Motor neuron (in vitro differentiated cells): ENCODE results near the gene IL1RAPL1. TPM values are rescaled to one million over a fixed set of nuclear protein-coding genes. Genes with fewer than 3 reads are reported as not detected.

Source experiments
- ATAC-seq, 8 experiments: fragments of 200-7000 bp; cut with Tn5 transposase; replicated peaks in 6 of 8; 2 replicates each; pipeline ENCODE4 v1.8.0; 2021; ENCODE audit warnings: mild to moderate bottlenecking in 8 of 8, moderate library complexity in 8 of 8
- H3K27ac ChIP-seq, 2 donors: fragments of 250-450 bp; sonication (Bioruptor Pico); 2 replicates each; pipeline ENCODE4 v1.9.0; 2021; ENCODE audit warnings: antibody characterized with exemption in 2 of 2, mild to moderate bottlenecking in 2 of 2, moderate library complexity in 1 of 2
- H3K4me1 ChIP-seq, 2 donors: fragments of 250-450 bp; sonication (Bioruptor Pico); replicated peaks in 1 of 2; 2 replicates each; pipeline ENCODE4 v1.6.1; 2021; ENCODE audit warnings: antibody characterized with exemption in 2 of 2, mild to moderate bottlenecking in 2 of 2, moderate library complexity in 1 of 2
- H3K4me3 ChIP-seq, 5 donors: fragments of 250-450 bp; sonication (Bioruptor Pico); 2 replicates each; pipeline ENCODE4 v1.9.0; 2021; ENCODE audit warnings: antibody characterized with exemption in 5 of 5, mild to moderate bottlenecking in 5 of 5, moderate library complexity in 4 of 5
- WGBS, 10 experiments: fragments of 450-650 bp; shearing (Covaris generic); methylation state at CpG; one replicate each; pipeline ENCODE4 v1.0.0; 2022; 5-methylcytosine and 5-hydroxymethylcytosine counted together
- in situ Hi-C, 9 experiments: fragments of 400-800 bp; cut with MboI; loops; one replicate each; pipeline ENCODE4 v1.15.0; 2021; ENCODE audit warnings: low sequenced_read_pairs in 9 of 9, low pct_unique_long_range_greater_than_20kb in 2 of 9; ENCODE audit not compliant: unreplicated experiment in 9 of 9
- total RNA-seq, 8 experiments: library from RNA; unstranded; fragments of 300-600 nt; gene quantifications; 2 replicates each; pipeline versions ENCODE4 v1.2.3 to v1.2.4, GENCODE V29; 2022

IL1RAPL1 gene
- total RNA-seq, 8 experiments from 2014 or later: 0.18 to 6.1 (median 4.0) TPM; not detected in 2

DNA sequence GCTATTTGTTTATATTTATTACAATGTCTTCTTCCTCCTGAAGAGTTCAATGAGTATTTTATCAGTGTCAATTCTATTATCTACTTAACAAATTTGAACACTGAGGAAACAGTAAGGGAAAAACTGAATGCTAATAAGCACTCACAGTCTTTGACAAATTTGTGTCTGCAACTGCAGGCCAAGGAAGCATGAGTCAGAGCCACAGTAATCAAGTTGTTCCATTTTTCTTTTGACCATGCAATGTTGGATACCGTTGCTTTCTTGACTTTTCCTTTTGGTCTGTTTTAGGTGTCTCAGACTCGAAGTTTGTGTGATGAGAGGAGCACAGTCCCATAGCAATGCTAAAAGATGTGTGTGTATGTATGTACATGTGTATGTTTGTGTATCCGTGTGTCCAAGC lies 359.6 kb downstream of the IL1RAPL1 start:
- ATAC-seq: peak in 1 of 8 experiments; percentile 47
- Histone ChIP-seq H3K27ac (no peak overlapping the region), H3K4me1 (no peaks in the 10 kb centered on the region), H3K4me3 (no peak overlapping the region)
- in situ Hi-C loops: no loop called here
- WGBS, 10 experiments: 33 to 52% methylated on average over 1 to 3 of the region's 3 CpGs; no CpG with 5 or more reads in 8 of the 10 experiments

DNA sequence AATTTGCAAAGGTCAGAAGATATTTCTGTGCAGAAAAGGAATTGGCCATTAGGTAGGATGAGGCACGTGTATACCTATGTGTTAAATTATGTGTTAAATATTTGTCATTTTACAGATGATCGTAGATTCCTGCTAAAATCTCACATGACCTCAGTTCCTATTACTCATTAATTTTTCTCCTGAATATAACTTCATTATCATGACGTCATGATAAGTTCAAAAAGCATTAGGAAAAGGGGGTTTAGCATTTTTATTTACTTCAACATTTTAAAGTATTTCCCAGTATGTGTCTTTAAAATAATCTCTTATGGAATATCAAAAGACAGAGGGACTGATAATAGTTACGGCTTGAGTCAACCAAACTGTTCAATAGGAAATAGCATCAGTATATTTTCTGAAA lies 372.8 kb downstream of the IL1RAPL1 start:
- Histone ChIP-seq H3K27ac (no peak overlapping the region), H3K4me3 (no peak overlapping the region), H3K4me1 (no peaks in the 10 kb centered on the region)
- WGBS, 10 experiments: 0 to 94% (median 61%) methylated on average over 1 to 4 of the region's 4 CpGs; no CpG with 5 or more reads in 2 of the 10 experiments
- ATAC-seq: no peak
- in situ Hi-C loops: no loop called here

DNA sequence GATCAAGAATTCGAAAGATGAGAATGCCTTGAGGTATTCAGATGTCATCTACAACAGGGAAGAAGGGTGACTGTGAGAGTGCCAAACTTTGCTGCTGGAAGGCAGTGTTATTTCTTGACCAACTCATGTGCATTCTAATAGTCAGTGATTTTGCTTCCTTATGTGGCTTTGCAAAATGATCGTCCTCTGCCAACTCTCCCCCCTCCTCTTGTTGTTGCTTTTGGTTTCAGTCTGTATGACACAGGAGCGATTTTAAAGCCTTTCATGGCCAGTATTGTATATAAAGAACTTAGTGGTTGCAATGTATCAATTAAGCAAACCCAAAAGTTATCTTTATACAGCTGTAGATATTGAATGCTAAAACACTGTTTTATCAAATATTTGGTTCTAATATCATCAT lies 379.1 kb downstream of the IL1RAPL1 start:
- H3K4me3 ChIP-seq: no peak overlapping the region
- 0 to 100% (median 22%) methylated on average over 1 to 3 of the region's 3 CpGs; no CpG with 5 or more reads in 5 of the 10 experiments for WGBS, 10 experiments

DNA sequence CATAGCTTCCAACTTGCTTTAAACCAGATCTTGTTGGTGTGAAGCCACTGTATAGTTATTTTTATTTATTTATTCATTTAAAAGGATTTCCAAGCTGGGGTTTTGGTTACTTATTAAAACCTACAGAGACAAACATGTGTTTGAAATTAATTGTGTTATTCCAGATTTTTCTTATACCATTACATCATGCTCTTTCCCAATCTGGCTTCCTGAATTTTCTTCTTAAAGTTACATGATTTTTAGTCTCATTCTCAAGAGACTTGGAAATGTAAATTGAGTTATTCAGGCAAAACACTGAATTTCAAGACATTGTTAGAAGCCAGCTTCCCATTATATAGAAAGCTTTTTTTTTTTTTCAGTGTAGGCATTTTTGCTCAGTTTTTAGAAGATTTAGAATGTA lies 381.9 kb downstream of the IL1RAPL1 start:
- no peak overlapping the region for H3K27ac ChIP-seq
- ATAC-seq: no peak
- in situ Hi-C loops: no loop called here

More for the DNA sequence above, 379.1 kb downstream of the IL1RAPL1 start:
- Histone ChIP-seq H3K4me1 (no peaks in the 10 kb centered on the region), H3K27ac (no peak overlapping the region)
- no peak for ATAC-seq
- in situ Hi-C loops: no loop called here

DNA sequence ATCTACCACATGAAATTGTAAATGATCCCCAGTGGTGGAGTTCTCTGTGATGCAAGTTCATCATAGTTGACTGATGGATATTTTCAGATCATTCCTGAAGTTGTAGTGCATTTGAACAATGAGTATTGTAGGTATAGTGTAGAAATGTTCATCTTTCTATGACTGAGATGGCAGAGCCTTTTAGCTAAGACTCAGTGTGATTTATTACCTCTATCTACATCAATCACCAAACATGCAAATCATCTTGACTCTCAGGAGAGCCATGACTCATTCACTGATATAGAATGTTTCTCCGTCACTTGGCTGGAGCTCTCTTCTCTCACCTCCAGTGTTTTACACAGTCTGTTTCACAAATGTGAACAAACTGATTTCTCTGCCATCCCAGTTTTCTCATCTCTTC lies 392.6 kb downstream of the IL1RAPL1 start:
- Histone ChIP-seq H3K4me3 (no peak overlapping the region), H3K4me1 (no peaks in the 10 kb centered on the region), H3K27ac (no peak overlapping the region)
- ATAC-seq: peak in 5 of 8 experiments; percentile 64 to 95 (median 92)
- in situ Hi-C loops: no loop called here
- WGBS, 10 experiments: 40 to 63% (median 50%) methylated on average over 1 of the region's 1 CpG; no CpG with 5 or more reads in 7 of the 10 experiments

More for the DNA sequence above, 381.9 kb downstream of the IL1RAPL1 start:
- Histone ChIP-seq H3K4me3 (no peak overlapping the region), H3K4me1 (no peaks in the 10 kb centered on the region)

DNA sequence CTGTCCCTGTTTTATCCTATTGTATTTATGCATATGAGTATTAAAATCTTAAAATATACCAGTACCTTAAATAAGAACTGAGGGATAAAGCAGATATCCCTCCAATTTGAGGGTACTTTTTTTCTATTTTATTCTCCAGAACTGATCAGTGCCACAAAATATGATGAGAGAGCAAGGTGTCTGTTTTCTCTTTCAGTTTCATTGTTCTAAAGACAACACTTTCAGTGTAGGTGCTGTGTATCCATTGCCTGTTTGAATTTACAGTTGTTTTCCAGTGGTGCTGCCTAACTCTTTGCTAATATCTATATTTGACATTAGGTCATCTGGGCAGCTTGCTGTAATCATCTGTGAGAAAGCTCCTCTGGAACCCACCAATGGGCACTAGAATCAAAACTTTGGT lies 394.7 kb downstream of the IL1RAPL1 start:
- Histone ChIP-seq H3K27ac (no peak overlapping the region), H3K4me1 (no peaks in the 10 kb centered on the region), H3K4me3 (no peak overlapping the region)
- ATAC-seq: no peak
- in situ Hi-C loops: no loop called here

DNA sequence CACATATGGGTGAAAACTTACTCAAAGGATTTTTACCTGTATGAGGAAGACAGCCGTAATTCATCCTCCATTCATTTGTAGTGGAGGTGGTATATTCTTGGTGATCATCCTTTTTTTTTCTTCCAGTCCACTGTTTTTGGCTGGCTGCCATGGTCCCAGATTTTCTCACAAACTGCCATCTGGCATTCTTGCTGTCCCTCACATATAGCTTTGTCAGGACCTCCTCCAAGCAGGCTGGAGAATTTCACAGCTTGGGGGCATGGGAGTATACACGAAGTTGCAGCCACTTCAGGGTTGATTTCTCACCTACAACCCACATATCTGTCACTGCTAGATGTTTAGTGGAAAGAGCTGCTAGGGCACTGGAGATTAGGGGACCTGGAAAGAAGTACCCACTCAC lies 401.0 kb downstream of the IL1RAPL1 start:
- in situ Hi-C loops: no loop called here
- no peak overlapping the region for H3K27ac ChIP-seq
- ATAC-seq: no peak

DNA sequence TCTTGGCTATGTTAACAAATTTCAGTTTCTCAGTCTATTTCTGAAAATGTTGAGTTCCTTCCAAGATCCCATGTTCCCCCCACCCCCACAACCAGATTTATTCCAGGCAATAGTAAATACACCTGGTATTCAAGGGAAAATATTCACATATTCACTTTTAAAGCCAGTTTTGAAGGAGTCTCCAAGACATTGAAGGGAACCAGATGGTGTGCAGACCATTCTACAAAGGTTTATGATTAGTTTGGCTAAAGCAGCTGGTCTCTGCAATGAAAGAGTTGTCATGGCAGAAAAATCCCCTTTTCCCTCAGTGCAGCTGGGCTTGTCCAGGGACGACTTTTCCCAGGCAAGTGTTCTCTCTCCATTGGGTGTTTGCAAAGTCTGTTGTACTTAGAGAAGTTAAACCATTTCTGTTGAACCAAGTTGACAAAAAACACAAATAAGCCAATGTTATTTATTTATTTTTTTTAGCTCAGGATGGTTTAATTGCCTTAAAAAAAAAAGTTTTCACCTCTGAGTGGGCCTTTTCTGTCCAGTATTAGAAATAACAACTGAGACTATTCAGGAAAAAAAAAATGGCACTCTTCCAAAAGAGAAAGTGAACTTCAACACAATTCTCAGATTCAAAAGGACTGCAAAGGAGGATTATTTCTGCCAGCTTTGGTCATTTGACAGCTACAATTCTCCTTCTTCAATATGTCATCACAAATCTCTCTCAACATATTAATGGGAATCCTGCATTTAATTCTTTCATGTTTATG lies 410.6 kb downstream of the IL1RAPL1 start:
- H3K27ac ChIP-seq: no peak overlapping the region
- ATAC-seq: peak in 4 of 8 experiments; percentile 38 to 79 (median 62)
- peaks cover 2 to 18% of the 10 kb centered on the region in 2 donors for H3K4me1 ChIP-seq
- H3K4me3 ChIP-seq: no peak overlapping the region
- in situ Hi-C loops: no loop called here
- 0 to 40% methylated on average over 1 of the region's 1 CpG; no CpG with 5 or more reads in 8 of the 10 experiments for WGBS, 10 experiments

More for the DNA sequence above, 401.0 kb downstream of the IL1RAPL1 start:
- WGBS, 10 experiments: 33 to 47% methylated on average over 1 to 2 of the region's 2 CpGs; no CpG with 5 or more reads in 8 of the 10 experiments
- no peaks in the 10 kb centered on the region for H3K4me1 ChIP-seq
- no peak overlapping the region for H3K4me3 ChIP-seq

DNA sequence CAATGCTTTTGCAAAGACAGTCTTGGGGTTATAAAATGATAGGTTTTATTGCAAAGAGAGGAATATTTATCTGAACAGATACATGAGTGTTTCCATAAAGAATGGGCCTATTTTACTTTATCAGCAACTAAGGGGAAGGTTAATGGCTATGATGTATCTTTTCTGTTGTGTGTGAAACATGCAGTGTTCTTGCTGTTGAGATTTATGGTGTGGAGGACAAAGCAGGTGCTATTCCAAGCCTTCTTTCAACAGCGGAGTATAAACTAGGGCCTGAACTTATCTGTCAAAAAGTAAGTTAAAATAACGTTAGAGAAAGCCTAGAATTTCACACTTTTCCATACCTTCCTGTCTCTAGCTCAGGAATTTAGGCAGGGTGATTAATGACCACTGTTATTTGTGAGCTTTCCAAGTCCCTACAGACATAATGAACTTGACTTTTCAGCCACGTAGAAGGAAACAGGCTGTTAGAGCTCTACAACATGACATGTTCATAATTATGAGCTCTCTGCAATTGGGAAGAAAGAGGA lies 411.4 kb downstream of the IL1RAPL1 start:
- Histone ChIP-seq H3K4me1 (peaks cover 2 to 18% of the 10 kb centered on the region in 2 donors), H3K4me3 (no peak overlapping the region), H3K27ac (no peak overlapping the region)
- WGBS, 10 experiments: 0 to 14% (median 12%) methylated on average over 1 to 3 of the region's 3 CpGs; no CpG with 5 or more reads in 6 of the 10 experiments
- peak in 5 of 8 experiments; percentile 39 to 81 (median 76) for ATAC-seq
- in situ Hi-C loops: no loop called here

DNA sequence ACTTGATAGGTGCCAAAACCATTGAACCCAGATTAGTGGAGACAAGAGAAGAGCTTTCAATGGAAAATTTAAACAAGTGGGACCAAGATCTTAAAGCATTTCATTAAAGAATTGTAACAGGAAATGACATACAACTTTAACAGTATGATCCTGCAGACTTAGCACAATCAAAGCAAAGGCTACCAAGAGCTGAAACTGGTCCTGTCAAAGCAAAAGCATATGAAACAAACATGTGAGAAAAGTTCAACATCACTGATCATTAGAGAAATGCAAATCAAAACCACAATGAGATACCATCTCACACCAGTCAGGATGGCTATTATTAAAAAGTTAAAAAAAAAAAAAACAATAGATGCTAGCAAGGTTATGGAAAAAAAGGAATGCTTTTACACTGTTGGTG lies 425.6 kb downstream of the IL1RAPL1 start:
- no peak overlapping the region for H3K4me3 ChIP-seq
- in situ Hi-C loops: no loop called here
- no peak overlapping the region for H3K27ac ChIP-seq
- no peaks in the 10 kb centered on the region for H3K4me1 ChIP-seq
- no peak for ATAC-seq

DNA sequence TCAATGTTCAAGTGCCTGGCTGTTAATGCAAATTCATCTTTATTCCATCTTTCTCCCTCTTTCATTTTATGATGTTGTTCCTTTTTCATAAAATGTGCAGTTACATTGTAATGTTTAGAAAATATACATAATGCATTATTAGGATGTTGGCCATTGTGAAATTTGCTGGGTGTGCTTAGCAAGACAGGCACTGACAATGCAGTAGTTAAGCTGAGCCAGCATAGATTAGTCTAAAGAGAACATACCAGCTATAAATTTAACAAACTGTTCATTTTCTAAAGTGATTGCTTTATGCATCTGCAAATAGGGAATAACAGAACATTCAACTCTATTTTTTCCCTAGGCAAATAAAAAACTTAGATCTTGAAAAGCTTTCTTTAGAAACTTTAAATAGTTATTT lies 436.0 kb downstream of the IL1RAPL1 start:
- no peak overlapping the region for H3K27ac ChIP-seq
- H3K4me1 ChIP-seq: peaks cover 0 to 12% of the 10 kb centered on the region in 2 donors
- H3K4me3 ChIP-seq: no peak overlapping the region
- ATAC-seq: peak in 3 of 8 experiments; percentile 31 to 51 (median 36)
- in situ Hi-C loops: no loop called here

DNA sequence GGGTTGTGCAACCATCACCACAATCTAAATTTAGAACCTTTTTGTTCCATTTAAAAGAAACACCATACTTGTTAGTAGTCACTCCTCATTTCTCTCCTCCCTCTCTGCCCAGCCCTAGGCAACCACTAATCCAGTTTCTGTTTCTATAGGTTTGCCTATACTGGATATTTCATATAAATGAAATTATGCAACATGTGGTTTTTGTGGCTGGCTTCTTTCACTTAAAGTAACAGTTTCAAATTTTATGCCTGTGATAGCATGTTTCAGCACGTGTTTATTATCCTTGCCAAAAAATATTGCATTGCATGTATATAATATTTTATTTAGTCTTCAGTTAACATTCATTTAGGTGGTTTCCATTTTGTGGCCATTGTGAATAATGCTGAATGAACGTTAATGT lies 437.6 kb downstream of the IL1RAPL1 start:
- Histone ChIP-seq H3K4me1 (peaks cover 0 to 12% of the 10 kb centered on the region in 2 donors), H3K4me3 (no peak overlapping the region), H3K27ac (no peak overlapping the region)
- in situ Hi-C loops: no loop called here
- ATAC-seq: no peak
- 0 to 100% (median 47%) methylated on average over 1 to 2 of the region's 2 CpGs; no CpG with 5 or more reads in 5 of the 10 experiments for WGBS, 10 experiments

DNA sequence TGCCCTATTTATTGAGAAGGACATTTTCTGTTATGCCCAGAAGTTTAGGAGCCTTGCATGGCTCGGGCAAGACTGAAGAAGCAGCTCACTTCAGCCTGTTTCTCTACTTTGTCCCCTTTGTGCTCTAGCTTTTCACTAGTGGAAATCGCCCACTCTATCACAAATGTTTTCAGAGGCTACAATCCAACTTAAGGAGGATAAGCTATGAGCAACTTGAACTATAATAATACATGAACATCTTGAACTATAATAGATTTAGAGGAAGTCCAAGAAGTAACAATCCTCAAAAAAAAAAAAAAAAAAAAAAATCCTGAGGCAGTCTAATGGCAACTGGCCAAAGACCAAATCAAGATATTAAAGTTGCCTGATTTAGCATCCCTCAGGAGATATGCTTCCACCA lies 452.3 kb downstream of the IL1RAPL1 start:
- WGBS, 10 experiments: 13 to 80% (median 33%) methylated on average over 1 to 2 of the region's 2 CpGs; no CpG with 5 or more reads in 7 of the 10 experiments
- no peak overlapping the region for H3K4me3 ChIP-seq
- H3K27ac ChIP-seq: no peak overlapping the region
- in situ Hi-C loops: no loop called here
- no peak for ATAC-seq
- H3K4me1 ChIP-seq: no peaks in the 10 kb centered on the region

DNA sequence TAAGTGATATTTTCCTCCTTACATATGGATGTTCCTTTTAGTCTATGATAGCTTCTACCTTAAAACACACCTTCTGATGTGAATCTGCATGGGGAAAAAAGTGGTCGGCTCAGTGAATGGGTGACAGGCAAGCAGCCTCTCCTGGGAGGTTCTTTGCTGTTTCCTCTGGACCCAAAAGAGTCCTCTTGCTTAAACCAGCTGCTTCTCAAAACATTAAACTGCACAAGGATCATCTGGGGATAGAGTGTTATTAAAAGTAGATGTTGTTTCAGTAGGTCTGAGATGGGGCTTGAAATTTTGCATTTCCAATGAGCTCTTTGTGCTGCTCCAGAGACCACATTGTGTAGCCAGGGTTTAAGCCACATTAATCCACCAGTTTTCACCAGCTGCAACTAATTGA lies 452.9 kb downstream of the IL1RAPL1 start:
- Histone ChIP-seq H3K4me3 (no peak overlapping the region), H3K4me1 (no peaks in the 10 kb centered on the region), H3K27ac (no peak overlapping the region)
- in situ Hi-C loops: no loop called here
- WGBS, 10 experiments: 22% methylated on average over 1 of the region's 1 CpG; no CpG with 5 or more reads in 9 of the 10 experiments
- no peak for ATAC-seq
